Measurements from ENCODE around the gene CPTP.

CPTP gene

GRCh38 chr1:1320666-1321448, 3.7 kb upstream of the CPTP start:
- no peak for DNase-seq

GRCh38 chr1:1321477-1321876, 3.1 kb upstream of the CPTP start:
- no peak for DNase-seq

- no peak for DNase-seq
These were observed 2.2 kb upstream of the CPTP start for GRCh38 chr1:1322418-1322817.

- DNase-seq: no peak
These were observed 1.6 kb upstream of the CPTP start for GRCh38 chr1:1322952-1323351.

- no peak for DNase-seq
These were observed 498 bp upstream of the CPTP start for GRCh38 chr1:1324084-1324523.

GRCh38 chr1:1325288-1326074, 879 bp downstream of the CPTP start:
- no peak for DNase-seq

GRCh38 chr1:1326075-1326605, 1.5 kb downstream of the CPTP start:
- no peak for DNase-seq

GRCh38 chr1:1327291-1327690, 2.7 kb downstream of the CPTP start:
- DNase-seq: no peak

- no peak for DNase-seq
These were observed 3.7 kb downstream of the CPTP start for GRCh38 chr1:1328254-1328653.

- no peak for DNase-seq
These were observed 5.0 kb downstream of the CPTP start for GRCh38 chr1:1329304-1330210.

- no peak for DNase-seq
These were observed 5.9 kb downstream of the CPTP start for GRCh38 chr1:1330366-1331067.

- no peak for DNase-seq
These were observed 6.7 kb downstream of the CPTP start, which contains the start of gene TAS1R3 for GRCh38 chr1:1331068-1331965. Gene TAS1R3, plus strand, starts transcription at chr1:1331280. Its CDS starts 66 bp downstream, at chr1:1331346.

GRCh38 chr1:1332031-1332755, 7.6 kb downstream of the CPTP start:
- no peak for DNase-seq

- DNase-seq: no peak
These were observed 8.3 kb downstream of the CPTP start for GRCh38 chr1:1332774-1333480.

- no peak for DNase-seq
These were observed 9.1 kb downstream of the CPTP start for GRCh38 chr1:1333551-1334241.

- DNase-seq: no peak
These were observed 10.2 kb downstream of the CPTP start for GRCh38 chr1:1334835-1335234.

GRCh38 chr1:1335283-1335682, 10.7 kb downstream of the CPTP start:
- no peak for DNase-seq

- DNase-seq: no peak
These were observed 11.2 kb downstream of the CPTP start for GRCh38 chr1:1335792-1336248.

- no peak for DNase-seq
These were observed 11.8 kb downstream of the CPTP start for GRCh38 chr1:1336446-1336845.
